CD4-positive, alpha-beta memory T cell (primary cell): ENCODE data around the gene ERLIN1. TPM values are rescaled to one million over a fixed set of nuclear protein-coding genes. Genes with fewer than 3 reads are reported as not detected.

Experiments
- CTCF ChIA-PET: fragments of 350-600 bp; sonication (Branson Sonifier 250); formaldehyde crosslinking; loops from one replicate; lab custom pipeline; 2021; ENCODE audit warnings: inconsistent platforms; ENCODE audit not compliant: partially characterized antibody; lab: Charles Lee
- POLR2A ChIA-PET: fragments of 350-600 bp; sonication (Branson Sonifier 250); formaldehyde crosslinking; loops from one replicate; lab custom pipeline; 2021; ENCODE audit not compliant: partially characterized antibody; lab: Charles Lee
- DNase-seq, 5 donors: peaks; one replicate each; pipeline versions ENCODE4 v3.0.0 to v3.0.0-alpha.2; 2020 to 2022; ENCODE audit warnings: mixed read lengths in 1 of 5
- H3K27ac ChIP-seq: one replicate; pipeline ENCODE4 v1.7.0; 2013; ENCODE audit warnings: low read depth, low read length
- H3K27me3 ChIP-seq: 2 replicates; pipeline ENCODE4 v1.7.0; 2013; ENCODE audit warnings: mild to moderate bottlenecking, low read length, moderate library complexity; ENCODE audit not compliant: insufficient read depth
- H3K36me3 ChIP-seq: 2 replicates; pipeline ENCODE4 v1.7.0; 2013; ENCODE audit warnings: mild to moderate bottlenecking, low read length, moderate library complexity; ENCODE audit not compliant: insufficient read depth
- H3K4me1 ChIP-seq: 2 replicates; pipeline ENCODE4 v1.7.0; 2013; ENCODE audit warnings: mild to moderate bottlenecking, low read length, moderate library complexity; ENCODE audit not compliant: insufficient read depth
- H3K4me3 ChIP-seq, 2 donors: one replicate each; pipeline ENCODE4 v1.7.0; 2013; ENCODE audit warnings: low read length in 2 of 2, mild to moderate bottlenecking in 1 of 2
- H3K9me3 ChIP-seq, 2 donors: one replicate each; pipeline ENCODE4 v1.7.0; 2013; ENCODE audit warnings: low read length in 2 of 2, control low read depth in 1 of 2; ENCODE audit not compliant: control insufficient read depth in 1 of 2
- H3K27ac Mint-ChIP-seq, 7 donors: one replicate each; pipeline ENCODE4 v1.8.0; 2020 to 2021; ENCODE audit warnings: mixed read lengths in 7 of 7, mild to moderate bottlenecking in 6 of 7, inconsistent platforms in 3 of 7, moderate library complexity in 3 of 7
- H3K27me3 Mint-ChIP-seq, 2 donors: one replicate each; pipeline ENCODE4 v1.8.0; 2020 to 2021; ENCODE audit warnings: mixed read lengths in 2 of 2
- H3K36me3 Mint-ChIP-seq, 2 donors: one replicate each; pipeline ENCODE4 v1.8.0; 2020 to 2021; ENCODE audit warnings: mixed read lengths in 2 of 2, inconsistent platforms in 1 of 2, mild to moderate bottlenecking in 1 of 2
- H3K4me1 Mint-ChIP-seq, 4 donors: one replicate each; pipeline ENCODE4 v1.8.0; 2020 to 2021; ENCODE audit warnings: mixed read lengths in 4 of 4, mild to moderate bottlenecking in 1 of 4
- H3K4me3 Mint-ChIP-seq, 8 donors: one replicate each; pipeline ENCODE4 v1.8.0; 2020 to 2021; ENCODE audit warnings: mixed read lengths in 8 of 8, mild to moderate bottlenecking in 7 of 8, moderate library complexity in 6 of 8, inconsistent platforms in 3 of 8
- H3K9me3 Mint-ChIP-seq, 8 donors: one replicate each; pipeline ENCODE4 v1.8.0; 2020 to 2021; ENCODE audit warnings: mixed read lengths in 8 of 8, mild to moderate bottlenecking in 5 of 8, inconsistent platforms in 3 of 8, moderate library complexity in 1 of 8
- intact Hi-C: fragments of 100-400 bp; cut with micrococcal nuclease; formaldehyde crosslinking; loops from one replicate; pipeline ENCODE4 v1.15.1; 2023
- polyA plus RNA-seq, 2 donors: library from polyadenylated mRNA; unstranded; fragments of 300-500 nt; fragmentation: Illumina TruSeq; gene quantifications; one replicate each; pipeline ENCODE4 v1.2.3, GENCODE V29; 2021
- total RNA-seq, 2 experiments: library from RNA; stranded (reverse); gene quantifications; one replicate each; pipeline ENCODE4 v1.2.3, GENCODE V29; 2021

ERLIN1 gene
- total and polyA plus RNA-seq, 4 experiments from 2014 or later = 7.2 to 15.9 (median 12.0) TPM

DNA sequence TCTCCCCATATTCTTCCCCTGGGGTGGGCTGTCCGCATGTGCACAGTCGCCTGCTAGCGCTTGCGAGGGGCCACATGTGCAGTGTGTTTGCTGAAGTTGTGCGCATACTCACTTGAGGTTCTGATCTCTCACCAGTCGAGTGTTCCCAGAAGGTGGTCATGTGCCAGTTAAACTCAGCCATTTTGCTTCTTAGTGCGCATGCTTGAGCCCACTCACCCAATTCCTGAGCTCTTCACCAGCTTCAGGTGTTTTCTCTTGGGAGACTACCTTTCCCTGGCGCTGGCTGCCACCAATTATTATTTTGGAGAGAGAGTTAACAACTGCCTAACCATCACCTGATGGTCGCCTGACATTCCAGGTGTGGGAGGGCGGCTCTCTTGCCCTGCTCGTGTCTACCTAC is 79.0 kb downstream of the ERLIN1 start:
- H3K4me3 Mint-ChIP-seq = no peak overlapping the region
- no peak overlapping the region for H3K4me3 ChIP-seq
- H3K36me3 ChIP-seq = no peaks in the 10 kb centered on the region
- H3K4me1 Mint-ChIP-seq = no peaks in the 10 kb centered on the region
- H3K9me3 ChIP-seq = no peaks in the 10 kb centered on the region
- POLR2A ChIA-PET = no interaction called here
- peaks cover 12 to 19% of the 10 kb centered on the region in 2 donors for H3K27me3 Mint-ChIP-seq
- no peaks in the 10 kb centered on the region for H3K27me3 ChIP-seq
- CTCF ChIA-PET = no interaction called here
- intact Hi-C loops = no loop called here
- peaks cover 0 to 11% (median 3%) of the 10 kb centered on the region in 8 donors for H3K9me3 Mint-ChIP-seq
- no peak overlapping the region for H3K27ac Mint-ChIP-seq
- no peak for DNase-seq
- no peaks in the 10 kb centered on the region for H3K4me1 ChIP-seq
- no peak overlapping the region for H3K27ac ChIP-seq
- H3K36me3 Mint-ChIP-seq = no peaks in the 10 kb centered on the region

DNA sequence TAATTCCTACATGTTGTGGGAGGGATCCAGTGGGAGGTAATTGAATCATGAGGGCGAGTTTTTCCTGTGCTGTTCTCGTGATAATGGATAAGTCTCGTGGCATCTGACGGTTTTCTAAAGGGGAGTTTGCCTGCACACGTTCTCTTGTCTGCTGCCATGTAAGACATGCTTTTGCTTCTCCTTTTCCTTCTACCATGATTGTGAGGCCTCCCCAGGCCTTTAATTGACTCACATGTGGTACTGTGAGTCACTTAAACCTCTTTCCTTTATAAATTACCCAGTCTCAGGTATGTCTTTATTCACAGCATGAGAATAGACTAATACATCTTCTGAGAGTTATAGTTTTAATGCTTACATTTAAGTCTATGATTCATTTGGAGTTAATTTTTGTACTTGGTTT is 81.5 kb downstream of the ERLIN1 start:
- Mint-ChIP-seq H3K36me3 (no peaks in the 10 kb centered on the region), H3K27ac (no peak overlapping the region), H3K27me3 (peaks cover 21 to 22% of the 10 kb centered on the region in 2 donors), H3K4me3 (no peak overlapping the region), H3K9me3 (peaks cover 0 to 11% (median 3%) of the 10 kb centered on the region in 8 donors), H3K4me1 (no peaks in the 10 kb centered on the region)
- Histone ChIP-seq H3K27ac (no peak overlapping the region), H3K4me1 (no peaks in the 10 kb centered on the region), H3K36me3 (no peaks in the 10 kb centered on the region), H3K27me3 (no peaks in the 10 kb centered on the region), H3K4me3 (no peak overlapping the region), H3K9me3 (no peaks in the 10 kb centered on the region)
- POLR2A ChIA-PET = no interaction called here
- CTCF ChIA-PET = no interaction called here
- no peak for DNase-seq
- intact Hi-C loops = no loop called here

DNA sequence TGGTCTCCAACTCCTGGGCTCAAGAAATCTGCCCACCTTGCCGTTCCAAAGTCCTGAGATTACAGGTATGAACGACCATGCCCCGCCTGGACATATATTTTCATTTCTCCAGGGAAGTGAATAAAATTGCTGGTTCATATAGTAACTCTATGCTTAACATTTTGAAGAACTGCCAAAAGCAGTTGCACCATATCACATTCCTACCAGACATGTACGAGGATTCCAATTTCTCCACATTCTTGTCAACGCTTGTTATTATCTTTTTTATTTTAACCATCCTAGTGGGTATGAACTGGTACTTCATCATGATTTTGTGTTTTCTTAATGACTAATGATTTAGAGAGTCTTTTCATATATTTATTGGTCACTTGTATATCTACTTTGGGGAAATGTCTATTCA is 82.2 kb downstream of the ERLIN1 start:
- no peaks in the 10 kb centered on the region for H3K36me3 Mint-ChIP-seq
- H3K9me3 Mint-ChIP-seq = peaks cover 0 to 11% (median 3%) of the 10 kb centered on the region in 8 donors
- ChIA-PET CTCF (no interaction called here), POLR2A (no interaction called here)
- intact Hi-C loops = no loop called here
- Histone ChIP-seq H3K27me3 (no peaks in the 10 kb centered on the region), H3K36me3 (no peaks in the 10 kb centered on the region), H3K4me3 (no peak overlapping the region), H3K27ac (no peak overlapping the region), H3K4me1 (no peaks in the 10 kb centered on the region), H3K9me3 (no peaks in the 10 kb centered on the region)
- no peaks in the 10 kb centered on the region for H3K4me1 Mint-ChIP-seq
- no peak overlapping the region for H3K27ac Mint-ChIP-seq
- no peak for DNase-seq
- H3K27me3 Mint-ChIP-seq = peaks cover 20 to 22% of the 10 kb centered on the region in 2 donors
- no peak overlapping the region for H3K4me3 Mint-ChIP-seq

DNA sequence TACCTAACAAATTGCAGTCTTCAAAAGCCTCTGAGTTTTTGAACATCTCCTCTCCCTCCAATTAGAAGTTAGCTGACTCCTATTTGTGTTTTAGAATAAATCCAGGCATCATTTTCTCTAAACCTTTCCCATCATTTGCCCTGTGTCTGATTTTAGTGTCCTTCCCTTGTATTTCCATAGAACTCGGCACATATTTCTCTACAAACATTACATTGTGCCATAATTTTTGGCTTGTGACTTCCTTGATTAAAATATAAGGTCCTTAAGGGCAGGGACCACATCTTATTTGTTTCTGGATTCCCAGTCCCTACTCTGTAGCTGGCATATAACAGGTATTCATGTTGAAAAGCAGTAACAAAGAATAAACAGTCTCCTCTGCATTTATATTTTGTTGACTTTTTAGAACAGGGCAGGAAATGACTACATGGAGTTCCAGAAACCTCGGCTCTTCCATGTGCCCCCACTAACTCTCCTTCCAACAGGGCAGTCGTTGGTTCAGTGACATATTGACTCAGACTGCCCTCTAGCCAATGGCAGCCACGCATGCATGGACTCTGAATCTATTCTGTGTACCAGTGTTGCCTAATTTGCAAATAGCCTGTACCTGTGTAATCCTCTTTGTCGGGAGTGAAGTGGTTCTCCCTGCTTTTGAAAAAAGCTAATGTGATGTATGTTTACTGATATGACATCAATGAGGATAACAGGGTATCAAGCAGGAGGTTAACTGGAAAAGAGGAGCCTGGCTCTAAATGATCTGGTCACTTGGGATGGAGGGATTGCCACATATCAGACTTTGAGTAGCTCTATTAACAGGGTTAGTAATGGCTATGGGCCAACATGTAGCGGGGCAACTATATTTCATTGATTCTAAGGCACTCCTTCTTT is 84.4 kb downstream of the ERLIN1 start:
- CTCF ChIA-PET = no interaction called here
- intact Hi-C loops = no loop called here
- Mint-ChIP-seq H3K4me3 (no peak overlapping the region), H3K9me3 (peaks cover 0 to 11% (median 5%) of the 10 kb centered on the region in 8 donors), H3K27ac (peak overlapping the region in 1 of 7 donors; percentile 31), H3K27me3 (peaks cover 20 to 26% of the 10 kb centered on the region in 2 donors), H3K36me3 (no peaks in the 10 kb centered on the region), H3K4me1 (no peaks in the 10 kb centered on the region)
- Histone ChIP-seq H3K4me3 (no peak overlapping the region), H3K27ac (no peak overlapping the region), H3K27me3 (no peaks in the 10 kb centered on the region), H3K9me3 (no peaks in the 10 kb centered on the region), H3K4me1 (no peaks in the 10 kb centered on the region), H3K36me3 (no peaks in the 10 kb centered on the region)
- no peak for DNase-seq
- POLR2A ChIA-PET = no interaction called here

DNA sequence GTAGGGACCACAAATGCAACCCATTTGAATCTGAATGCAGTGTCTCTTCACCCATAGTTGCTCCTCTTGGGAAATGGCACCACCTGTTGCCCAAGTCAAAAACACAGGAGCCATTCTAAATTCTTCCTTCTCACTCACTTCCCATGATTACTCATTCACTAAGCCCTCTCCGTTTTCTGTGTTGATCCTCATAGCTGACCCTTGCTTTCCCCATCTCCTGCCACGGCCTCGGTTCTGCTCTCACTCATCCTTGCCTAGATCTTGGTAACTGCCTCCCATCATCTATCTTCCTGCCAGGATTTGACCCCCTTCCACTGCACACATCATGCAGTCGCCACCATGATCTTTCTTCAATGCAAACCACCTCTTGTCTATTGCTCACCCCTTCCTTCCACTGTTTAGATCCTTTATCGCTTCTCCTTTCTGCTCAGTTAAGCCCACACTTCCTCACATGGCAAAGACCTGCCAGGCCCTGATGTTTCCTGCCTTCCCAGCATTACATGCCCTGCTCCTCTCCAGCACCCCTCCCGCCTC is 85.1 kb downstream of the ERLIN1 start:
- intact Hi-C loops = no loop called here
- Histone ChIP-seq H3K27ac (no peak overlapping the region), H3K27me3 (no peaks in the 10 kb centered on the region), H3K9me3 (no peaks in the 10 kb centered on the region), H3K4me3 (no peak overlapping the region), H3K4me1 (no peaks in the 10 kb centered on the region), H3K36me3 (no peaks in the 10 kb centered on the region)
- H3K9me3 Mint-ChIP-seq = peaks cover 0 to 11% (median 4%) of the 10 kb centered on the region in 8 donors
- POLR2A ChIA-PET = no interaction called here
- no peaks in the 10 kb centered on the region for H3K36me3 Mint-ChIP-seq
- H3K27me3 Mint-ChIP-seq = peaks cover 19 to 26% of the 10 kb centered on the region in 2 donors
- no peak overlapping the region for H3K4me3 Mint-ChIP-seq
- CTCF ChIA-PET = no interaction called here
- no peak for DNase-seq
- peak overlapping the region in 1 of 7 donors; percentile 31 for H3K27ac Mint-ChIP-seq
- H3K4me1 Mint-ChIP-seq = no peaks in the 10 kb centered on the region

Other genes with a start within 250 kb of the ERLIN1 start
- gene DNMBP, start 176.1 kb downstream of the ERLIN1 start, total RNA-seq = 1 to 10 TPM; 3.8 to 4.0 TPM
- gene DNMBP, start 176.1 kb downstream of the ERLIN1 start, polyA plus RNA-seq = 1 to 10 TPM in 1 of 2 donors, not detected in 1; 1.4 TPM
- gene CPN1, start 104.2 kb downstream of the ERLIN1 start, total RNA-seq = not detected
- gene CPN1, start 104.2 kb downstream of the ERLIN1 start, polyA plus RNA-seq = not detected
- 10 to 100 TPM; 17.6 to 18.0 TPM for gene CHUK, start 43.6 kb upstream of the ERLIN1 start, total RNA-seq
- gene CHUK, start 43.6 kb upstream of the ERLIN1 start, polyA plus RNA-seq = 10 to 100 TPM; 11.2 to 16.6 TPM
- 10 to 100 TPM; 40.7 to 44.0 TPM for gene CWF19L1, start 81.6 kb upstream of the ERLIN1 start, total RNA-seq
- 10 to 100 TPM; 18.4 to 33.4 TPM for gene CWF19L1, start 81.6 kb upstream of the ERLIN1 start, polyA plus RNA-seq
- gene BLOC1S2, start 100.7 kb upstream of the ERLIN1 start, total RNA-seq = 10 to 100 TPM; 32.0 to 38.5 TPM
- 10 to 100 TPM; 66.8 to 77.8 TPM for gene BLOC1S2, start 100.7 kb upstream of the ERLIN1 start, polyA plus RNA-seq
- gene PKD2L1, start 144.2 kb upstream of the ERLIN1 start, total RNA-seq = not detected
- gene PKD2L1, start 144.2 kb upstream of the ERLIN1 start, polyA plus RNA-seq = not detected
- gene SCD, start 161.2 kb upstream of the ERLIN1 start, total RNA-seq = under 1 TPM; 0.61 to 1.00 TPM
- 1 to 10 TPM in 1 of 2 donors, under 1 TPM in 1; 0.77 to 1.4 TPM for gene SCD, start 161.2 kb upstream of the ERLIN1 start, polyA plus RNA-seq